GM21526 (cell line): ENCODE results near the gene TPRX2.
"Not testable (repeated sequence)": the region's sequence is repeated elsewhere in the genome, so short reads cannot be mapped to it uniquely, and the experiment has no call there.

Experiments
- ATAC-seq: cut with Tn5 transposase; IDR thresholded peaks from one replicate; pipeline ENCODE4 v1.9.1; 2021; ENCODE audit warnings: moderate library complexity; ENCODE audit not compliant: unreplicated experiment, low FRiP score

TPRX2 gene

DNA sequence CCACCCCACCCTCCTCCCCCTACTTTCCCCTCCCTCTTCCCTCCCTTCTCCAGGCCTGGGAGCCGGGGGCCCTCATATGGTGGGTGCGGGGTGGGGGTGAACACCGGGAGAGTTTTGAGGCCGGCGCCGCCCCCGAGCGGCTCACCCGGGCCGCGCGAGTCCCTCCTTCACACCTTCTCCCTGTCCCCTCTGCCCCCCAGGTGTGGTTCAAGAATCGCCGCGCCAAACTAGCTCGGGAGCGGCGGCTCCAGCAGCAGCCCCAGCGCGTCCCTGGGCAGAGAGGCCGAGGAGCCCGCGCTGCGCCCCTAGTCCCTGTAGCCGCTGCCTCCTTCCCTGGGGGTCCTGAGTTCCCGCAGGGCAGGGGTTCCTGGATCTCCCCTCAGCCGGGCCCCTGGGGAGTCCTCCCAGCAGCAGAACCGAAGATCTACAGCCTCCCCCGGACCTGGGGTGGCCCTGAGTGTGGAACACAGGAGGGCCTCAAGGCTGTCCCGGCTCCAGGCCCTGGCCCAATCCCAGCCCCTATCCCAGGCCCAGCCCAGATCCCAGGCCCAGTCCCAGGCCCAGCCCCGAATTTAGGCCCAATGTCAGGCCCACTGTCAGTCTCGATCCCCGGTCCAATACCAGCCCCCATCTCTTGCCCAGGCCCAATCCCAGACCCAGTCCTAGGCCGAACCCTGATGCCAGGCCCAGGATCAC, 1.7 kb downstream of the TPRX2 start:
- no peak for ATAC-seq

DNA sequence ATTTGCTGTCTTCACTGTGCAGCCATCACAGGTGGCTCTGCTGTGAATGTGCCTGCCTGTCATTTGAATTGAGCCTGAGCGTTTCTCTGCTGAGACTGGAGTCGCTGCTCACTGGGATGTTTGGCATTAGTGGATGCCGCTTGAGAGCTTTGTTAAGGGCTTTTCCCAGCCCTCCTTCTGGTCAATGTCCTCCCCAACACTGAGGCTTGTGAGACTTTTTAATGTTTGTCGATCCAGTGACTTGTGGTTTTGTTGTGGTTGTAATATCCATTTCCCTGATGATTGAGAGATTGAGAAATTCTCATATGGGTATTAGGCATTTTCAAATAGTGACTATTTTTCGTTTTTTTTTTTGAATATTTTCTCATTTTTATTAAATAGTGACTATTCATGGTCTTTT, 2.6 kb downstream of the TPRX2 start:
- no peak for ATAC-seq

DNA sequence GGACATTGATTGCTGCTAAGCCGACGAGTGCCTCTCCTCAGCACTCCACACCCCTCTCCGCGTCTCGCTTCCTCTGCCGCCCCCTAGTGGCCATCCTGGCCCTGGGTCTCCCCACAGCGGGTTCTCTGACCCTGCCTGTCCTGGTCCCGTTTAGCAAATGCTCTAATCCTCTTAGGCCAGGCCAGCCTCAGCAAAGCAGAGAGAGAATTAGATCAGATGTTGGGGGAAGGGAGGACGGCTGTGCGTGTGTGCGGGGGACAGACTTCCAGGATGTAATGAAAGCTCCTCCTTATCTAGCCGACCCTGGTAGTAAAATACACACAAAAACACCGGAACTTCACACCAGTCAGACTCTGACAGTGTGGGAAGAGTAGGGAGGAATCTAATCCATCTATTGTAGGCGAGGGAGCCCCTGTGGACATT, 4.5 kb downstream of the TPRX2 start:
- ATAC-seq: no peak

DNA sequence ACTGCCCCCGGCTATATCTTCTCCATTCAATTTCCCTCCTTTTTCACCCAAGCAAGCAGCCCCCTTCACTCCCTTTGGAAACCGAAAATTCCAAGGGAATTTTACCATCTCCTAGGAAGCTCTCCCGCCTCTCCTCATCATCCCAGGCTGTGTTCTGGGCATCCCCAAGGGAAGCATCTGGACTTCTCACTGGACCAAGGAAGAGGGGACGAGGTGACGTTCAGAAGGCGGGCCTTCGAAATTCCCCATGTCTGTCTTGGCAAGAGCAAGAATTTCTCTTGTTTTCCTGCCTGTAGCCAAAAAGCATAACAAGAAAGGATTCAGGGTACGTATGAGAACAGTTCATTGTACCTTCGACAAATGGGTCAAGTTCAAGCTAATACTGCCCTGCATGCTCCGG, 6.1 kb downstream of the TPRX2 start:
- ATAC-seq: no peak

DNA sequence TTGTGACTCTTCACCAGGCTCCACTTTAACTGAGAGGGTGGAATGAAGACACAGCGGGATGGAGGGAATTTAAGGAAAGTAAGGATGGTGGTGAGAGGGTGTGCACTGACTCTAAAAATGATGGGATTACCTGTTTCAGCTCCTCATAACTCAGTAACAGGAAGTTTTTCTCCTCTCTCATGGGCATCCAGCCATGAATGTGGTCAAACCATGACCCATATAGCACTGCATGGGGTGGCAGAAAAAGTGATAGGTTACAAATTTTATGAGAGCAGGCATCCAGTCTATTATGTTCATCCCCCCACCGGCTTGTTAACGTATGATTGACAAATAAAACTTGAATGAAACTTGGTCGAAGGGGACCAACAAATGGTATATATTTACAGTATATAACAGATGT, 19.9 kb downstream of the TPRX2 start:
- ATAC-seq: no peak

DNA sequence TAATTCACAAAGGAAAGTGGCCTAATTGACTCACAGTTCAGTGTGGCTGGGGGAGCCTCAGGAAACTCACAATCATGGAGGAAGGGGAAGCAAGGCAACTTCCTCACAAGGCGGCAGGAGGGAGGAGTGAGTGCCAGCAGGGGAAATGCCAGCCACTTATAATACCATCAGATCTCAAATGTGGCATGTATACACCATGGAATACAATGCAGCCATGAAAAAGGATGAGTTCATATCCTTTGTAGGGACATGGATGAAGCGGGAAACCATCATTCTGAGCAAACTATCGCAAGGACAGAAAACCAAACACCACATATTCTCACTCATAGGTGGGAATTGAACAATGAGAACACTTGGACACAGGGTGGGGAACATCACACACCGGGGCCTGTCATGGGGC, 20.4 kb downstream of the TPRX2 start:
- ATAC-seq: not testable (repeated sequence)

DNA sequence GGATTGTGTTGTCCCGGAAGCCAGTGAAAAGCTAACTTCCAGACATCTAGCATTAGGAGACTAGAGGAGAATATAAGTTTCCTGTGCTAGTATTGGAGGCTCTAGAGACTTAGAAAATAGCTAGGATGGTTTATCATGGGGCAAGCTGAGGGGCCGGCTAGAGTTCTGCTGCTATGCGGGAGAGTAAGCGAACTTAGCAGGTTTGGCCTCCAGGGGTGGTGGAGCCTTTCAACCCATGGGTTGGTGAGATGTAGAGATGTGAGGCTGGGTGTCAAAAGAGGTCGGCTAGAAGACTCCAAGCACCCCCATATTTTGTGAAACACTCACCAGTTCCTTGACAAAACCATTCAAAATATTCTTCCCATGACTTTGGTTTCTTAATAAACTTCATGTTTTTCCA, 22.7 kb downstream of the TPRX2 start:
- ATAC-seq: no peak

DNA sequence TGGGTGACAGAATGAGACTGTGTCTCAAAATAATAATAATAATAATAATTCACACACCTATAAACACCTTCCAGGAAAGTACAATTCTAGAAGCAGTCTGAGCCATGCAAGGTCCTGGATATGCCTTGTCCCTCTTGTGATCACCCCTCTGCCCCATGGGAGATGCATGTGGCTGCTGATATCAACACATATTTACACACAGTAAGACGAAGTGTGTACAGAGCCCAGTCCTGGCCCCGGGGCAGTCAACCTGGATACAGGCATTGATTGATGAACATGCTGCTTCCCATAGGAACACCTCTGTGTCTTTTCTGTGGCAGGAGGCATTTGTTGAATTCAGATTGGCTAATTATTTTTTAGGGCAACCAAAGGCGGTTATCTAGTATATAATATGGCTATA, 23.9 kb downstream of the TPRX2 start:
- ATAC-seq: no peak

DNA sequence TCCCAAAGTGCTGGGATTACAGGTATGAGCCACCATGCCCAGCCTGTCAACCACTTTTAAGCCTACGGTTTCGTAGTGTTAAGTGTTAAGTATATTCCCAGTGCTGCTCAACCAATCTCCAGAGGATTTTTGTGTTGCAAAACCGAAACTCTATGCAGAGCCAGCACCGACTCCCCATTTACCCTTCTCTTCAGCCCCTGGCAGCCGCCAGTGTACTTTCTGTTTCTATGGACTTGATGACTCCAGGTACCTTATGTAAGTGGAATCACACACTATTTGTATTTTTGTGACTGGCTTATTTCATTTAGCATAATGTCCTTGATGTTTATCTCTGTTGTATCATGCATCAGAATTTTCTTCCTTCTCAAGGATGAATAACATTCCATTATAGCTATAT, 26.0 kb downstream of the TPRX2 start:
- no peak for ATAC-seq

DNA sequence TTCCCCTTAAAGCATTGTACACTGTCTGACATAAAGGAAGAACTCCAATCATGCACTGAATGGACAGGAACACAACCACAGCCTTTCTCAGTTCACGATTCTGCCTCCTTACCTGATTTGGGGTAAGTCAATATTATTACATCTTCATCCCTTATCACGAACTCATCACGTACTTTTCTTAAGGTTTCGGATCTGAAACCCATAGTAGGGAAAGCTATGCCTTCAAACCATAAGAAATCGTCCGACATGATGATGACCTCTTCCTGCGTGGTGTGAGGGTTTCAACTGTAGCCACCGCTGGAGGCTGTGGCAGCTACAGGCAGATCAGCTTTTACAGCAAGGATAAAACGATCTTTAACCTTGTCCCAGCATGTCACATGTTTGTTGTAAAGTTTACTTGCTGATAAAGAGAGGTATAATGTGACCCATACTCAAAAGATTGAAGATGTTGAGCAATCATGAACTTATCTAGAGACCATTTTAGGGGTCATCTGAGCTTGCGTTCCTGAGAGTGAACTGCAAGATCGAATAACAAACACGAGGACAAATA, 27.1 kb downstream of the TPRX2 start, which contains the start of gene SULT2A1:
TSS of gene SULT2A1 (minus strand) at position 306 of the 550 bp plus-strand sequence. CDS start at position 248, 58 bp downstream.
- ATAC-seq: no peak

DNA sequence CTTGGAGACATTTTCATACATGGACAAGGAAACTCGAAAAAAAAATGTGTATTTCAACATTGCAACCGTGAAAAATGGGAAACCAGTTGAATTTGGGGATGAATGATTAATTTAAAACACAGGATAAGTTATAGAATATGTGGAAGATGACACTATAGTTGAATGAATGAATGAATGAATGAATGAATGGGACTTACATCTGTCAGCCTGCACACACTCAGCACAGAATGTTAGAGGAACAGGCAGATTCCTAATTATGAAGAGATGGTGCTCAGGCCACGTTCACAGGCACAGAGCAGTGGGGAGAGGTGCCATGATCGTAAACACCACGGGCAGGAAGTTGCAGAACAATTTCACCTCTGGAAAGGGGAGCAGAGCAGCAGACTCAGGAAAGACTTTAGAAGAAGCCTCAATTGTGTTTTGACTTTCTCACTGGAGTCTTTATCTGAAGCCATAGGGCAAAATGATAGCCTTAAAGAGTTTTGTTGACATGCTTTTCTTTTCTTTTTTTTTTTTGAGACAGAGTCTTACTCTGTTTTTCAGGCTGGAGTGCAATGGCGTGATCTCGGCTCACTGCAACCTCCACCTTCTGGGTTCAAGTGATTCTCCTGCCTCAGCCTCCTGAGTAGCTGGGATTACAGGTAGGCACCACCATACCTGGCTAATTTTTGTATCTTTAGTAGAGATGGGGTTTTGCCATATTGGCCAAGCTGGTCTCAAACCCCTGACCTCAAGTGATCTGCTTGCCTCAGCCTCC, 32.0 kb downstream of the TPRX2 start:
- no peak for ATAC-seq

DNA sequence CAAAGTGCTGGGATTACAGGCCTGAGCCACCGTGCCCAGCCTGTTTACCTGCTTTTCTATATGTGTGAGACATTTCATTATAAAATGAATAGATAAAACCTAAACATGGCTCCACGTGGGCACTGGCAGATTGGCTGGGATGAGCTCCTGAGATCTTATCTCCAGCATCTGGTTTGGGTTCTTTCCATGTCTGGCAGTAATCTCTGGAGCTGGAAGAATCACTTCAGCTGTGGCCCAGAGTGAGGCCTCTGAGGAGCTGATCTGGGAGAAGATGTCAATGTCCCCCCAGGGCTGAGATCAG, 32.5 kb downstream of the TPRX2 start:
- no peak for ATAC-seq

DNA sequence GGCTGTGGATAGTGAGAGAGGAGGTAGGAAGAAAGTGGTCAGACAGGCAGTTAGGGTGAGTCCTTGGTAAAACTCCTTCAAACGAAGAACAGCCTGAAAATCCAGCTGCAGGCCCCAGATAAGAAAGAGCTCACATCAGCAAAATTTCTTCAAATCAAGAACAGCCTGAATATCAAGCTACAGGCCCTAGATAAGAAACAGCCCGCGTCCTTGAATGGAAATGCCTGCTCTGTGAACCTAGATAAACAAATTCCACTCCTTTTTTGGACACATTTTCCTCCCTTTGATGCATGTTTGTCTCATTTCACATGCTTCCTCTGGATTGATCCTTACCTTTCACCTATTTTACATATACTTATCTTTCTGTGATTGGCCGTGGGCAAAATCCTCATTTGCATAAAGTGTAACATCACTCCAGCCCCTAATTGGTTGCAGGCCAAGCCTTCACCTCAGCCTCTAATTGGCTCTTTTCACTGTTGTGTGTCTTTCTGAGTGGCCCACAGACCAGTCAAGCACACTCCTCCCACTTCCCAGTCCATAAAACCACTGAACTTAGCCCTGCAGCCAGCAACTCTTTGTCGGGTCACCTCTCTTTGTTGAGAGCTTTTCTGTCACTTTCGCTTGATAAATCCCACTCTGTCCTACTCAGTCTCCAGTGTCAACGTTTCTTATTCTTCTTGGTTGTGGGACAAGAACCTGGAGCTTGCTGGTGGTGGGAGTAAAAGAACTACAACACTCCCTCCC, 33.1 kb downstream of the TPRX2 start:
- no peak for ATAC-seq

DNA sequence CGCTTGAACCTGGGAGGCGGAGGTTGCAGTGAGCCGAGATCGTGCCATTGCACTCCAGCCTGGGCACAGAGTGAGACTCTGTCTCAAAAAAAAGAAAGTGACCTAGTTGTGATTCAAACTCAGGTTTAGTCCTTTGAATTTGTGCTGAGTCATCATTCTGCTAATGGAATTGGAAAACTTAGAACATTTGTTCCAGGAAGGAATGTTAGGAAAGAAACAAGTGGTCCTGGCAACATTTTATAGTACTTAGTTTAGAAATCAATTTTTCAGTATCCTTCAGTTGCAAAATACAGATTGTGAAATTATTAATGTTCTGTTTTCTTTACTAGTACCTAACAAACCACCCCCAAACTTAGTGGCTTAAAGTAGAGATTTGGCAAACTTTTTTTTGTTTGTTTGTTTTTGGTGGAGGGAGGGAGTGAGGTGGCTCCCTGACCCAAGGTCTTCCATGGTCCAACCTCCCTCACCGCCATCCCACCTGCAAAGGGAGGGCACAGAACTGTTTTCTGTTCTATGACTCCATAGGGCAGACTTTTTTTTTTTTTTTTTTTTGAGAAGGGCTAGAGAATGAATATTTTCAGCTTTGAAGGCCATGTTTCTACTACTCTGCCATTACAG, 36.2 kb downstream of the TPRX2 start:
- no peak for ATAC-seq

DNA sequence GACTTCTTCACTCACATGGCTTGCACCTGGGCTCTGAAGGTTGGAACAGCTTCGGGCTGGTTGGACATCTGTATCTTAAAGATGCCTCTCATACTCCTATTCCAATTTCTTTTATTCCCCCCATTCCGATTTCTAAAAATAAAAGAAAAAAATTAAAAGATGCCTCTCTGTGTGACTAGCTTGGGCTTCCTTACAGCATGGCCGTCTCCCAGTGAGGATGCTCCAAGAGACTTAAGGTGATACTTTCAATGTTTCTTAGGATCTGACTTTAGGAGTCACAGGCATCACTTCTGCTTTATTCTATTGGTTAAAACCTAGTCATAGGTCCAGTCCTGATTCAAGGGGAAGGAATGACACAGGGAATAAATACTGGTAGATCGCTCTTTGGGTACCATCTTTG, 37.0 kb downstream of the TPRX2 start:
- ATAC-seq: no peak

DNA sequence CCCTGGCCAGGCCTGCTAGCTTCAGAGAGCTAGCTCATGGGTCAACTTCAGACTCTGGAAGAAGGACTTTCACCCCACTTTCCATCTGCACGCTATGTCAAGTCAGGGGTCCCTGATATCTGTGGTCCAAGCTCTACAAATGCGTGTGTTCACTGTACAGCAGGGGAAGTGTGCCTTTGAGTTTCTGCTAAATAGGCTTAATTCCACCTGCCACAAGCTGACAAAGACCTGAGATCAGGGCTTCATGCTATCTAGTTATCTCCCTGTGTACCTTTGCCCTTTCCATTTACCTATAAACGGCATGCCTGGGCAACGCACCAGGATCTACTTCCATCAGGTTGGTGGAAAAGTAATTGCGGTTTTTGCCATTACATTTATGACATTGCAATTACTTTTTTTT, 37.7 kb downstream of the TPRX2 start:
- no peak for ATAC-seq

DNA sequence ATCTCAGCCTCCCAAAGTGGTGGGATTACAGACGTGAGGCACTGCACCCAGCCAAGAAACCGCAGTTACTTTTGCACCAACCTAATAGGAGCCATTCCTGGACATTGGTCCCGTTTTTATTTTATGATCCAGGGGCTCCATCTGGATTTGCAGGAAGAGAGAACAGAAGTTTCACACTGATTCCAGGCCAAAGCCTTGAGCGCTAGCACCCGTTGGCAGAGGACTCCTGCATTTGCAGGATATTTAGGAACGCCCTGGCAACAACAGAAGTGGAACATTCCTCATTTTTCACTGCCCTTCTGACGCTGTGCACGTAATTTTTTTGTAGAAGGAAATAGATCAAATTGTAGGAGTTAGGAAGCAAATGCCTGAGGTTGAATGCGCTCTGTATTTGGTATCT, 38.8 kb downstream of the TPRX2 start:
- ATAC-seq: no peak

DNA sequence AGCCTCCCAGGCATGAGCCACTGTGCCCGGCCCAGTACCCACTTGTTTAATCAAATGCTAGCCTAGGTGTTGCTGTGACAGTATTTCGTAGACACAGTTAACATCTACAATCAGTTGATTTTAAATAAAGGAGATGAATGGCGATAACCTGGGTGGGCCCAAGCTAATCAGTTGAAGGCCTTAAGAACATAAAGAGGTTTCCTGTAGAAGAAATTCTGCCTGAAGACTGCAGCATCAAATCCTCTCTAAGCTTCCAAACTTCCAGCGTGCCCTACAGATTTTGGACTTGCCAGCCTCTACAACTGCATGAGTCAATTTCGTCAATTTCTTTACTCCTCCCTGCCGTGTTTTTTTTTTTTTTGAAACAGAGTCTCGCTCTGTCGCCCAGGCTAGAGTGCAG, 40.3 kb downstream of the TPRX2 start:
- no peak for ATAC-seq

DNA sequence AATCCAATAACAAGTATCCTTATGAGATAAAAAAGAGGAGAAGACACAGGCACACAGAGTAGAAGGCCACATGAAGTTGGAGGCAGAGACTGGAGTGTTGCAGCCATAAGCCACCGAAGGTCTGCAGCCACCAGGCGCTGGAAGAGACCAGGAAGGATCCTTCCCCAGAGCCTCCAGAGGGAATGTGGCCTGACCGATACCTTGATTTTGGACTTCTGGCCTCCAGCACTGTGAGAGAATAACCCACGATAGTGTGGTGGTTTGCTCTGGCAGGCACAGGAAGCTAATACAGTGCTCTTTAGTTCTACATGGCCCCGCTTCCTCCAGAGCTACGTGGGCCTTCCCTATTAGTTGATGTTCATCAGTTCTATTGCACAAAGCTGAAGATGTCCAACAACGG, 42.3 kb downstream of the TPRX2 start:
- ATAC-seq: no peak

DNA sequence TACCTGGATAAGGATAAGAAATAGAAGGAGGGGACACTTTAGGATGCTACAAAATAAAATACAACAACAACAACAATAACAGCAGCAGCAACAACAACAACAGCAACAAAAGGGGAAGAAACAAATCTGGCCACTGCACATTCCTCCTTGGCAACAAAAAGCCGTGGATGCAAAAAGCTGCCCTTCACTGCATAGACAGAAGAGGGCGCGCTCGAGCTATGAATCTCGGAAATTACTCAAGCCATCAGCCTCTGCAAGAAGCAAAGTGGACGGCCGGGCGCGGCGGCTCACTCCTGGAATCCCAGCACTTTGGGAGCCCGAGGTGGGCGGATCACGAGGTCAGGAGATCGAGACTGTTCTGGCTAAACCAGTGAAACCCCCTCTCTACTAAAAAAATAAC, 50.3 kb downstream of the TPRX2 start:
- ATAC-seq: not testable (repeated sequence)

DNA sequence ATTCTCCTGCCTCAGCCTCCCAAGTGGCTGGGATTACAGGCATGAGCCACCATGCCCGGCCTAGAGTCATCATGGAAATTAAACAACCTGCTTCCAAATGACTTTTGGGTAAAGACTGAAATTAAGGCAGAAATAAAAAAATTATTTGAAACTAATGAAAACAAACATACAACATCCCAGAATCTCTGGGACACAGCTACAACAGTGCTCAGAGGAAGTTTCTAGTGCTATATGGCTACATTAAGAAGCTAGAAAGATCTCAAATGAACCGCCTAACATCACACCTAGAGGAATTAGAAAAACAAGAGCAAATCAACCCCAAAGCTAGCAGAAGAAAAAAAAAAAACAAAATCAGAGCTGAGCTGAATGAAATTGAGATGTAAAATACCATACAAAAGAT, 51.2 kb downstream of the TPRX2 start:
- not testable (repeated sequence) for ATAC-seq
